HL-60 (cell line): ENCODE data around the gene NFATC1.

Experiments used
- DNase-seq, 2 experiments: peaks; one replicate each; pipeline ENCODE4 v3.0.0-alpha.2; 2010 to 2020; ENCODE audit warnings: low read depth in 1 of 2, low spot score in 1 of 2
- H3K27ac ChIP-seq: fragments of 250-450 bp; sonication (Bioruptor Pico); replicated peaks from 2 replicates; pipeline ENCODE4 v1.5.1; 2020; ENCODE audit warnings: mild to moderate bottlenecking, moderate library complexity
- H3K27me3 ChIP-seq: fragments of 250-450 bp; sonication (Bioruptor Pico); 2 replicates; pipeline ENCODE4 v1.5.1; 2021; ENCODE audit warnings: mild to moderate bottlenecking, moderate library complexity; ENCODE audit not compliant: insufficient read depth, poor library complexity, severe bottlenecking
- H3K4me3 ChIP-seq: replicated peaks from 2 replicates; pipeline ENCODE4 v1.5.1; 2011; ENCODE audit warnings: mild to moderate bottlenecking, control low read depth, low read length; ENCODE audit not compliant: insufficient read depth
- CTCF ChIP-seq: IDR thresholded peaks from one replicate; pipeline ENCODE4 v1.5.1; 2011; ENCODE audit warnings: low read length, control low read depth, inconsistent platforms; ENCODE audit not compliant: insufficient read depth
- GABPA ChIP-seq: IDR thresholded peaks from 2 replicates; pipeline ENCODE4 v1.6.1; 2012; ENCODE audit warnings: low read depth
- POLR2AphosphoS5 ChIP-seq: IDR thresholded peaks from 2 replicates; pipeline ENCODE4 v1.6.1; 2012; ENCODE audit warnings: low read depth
- REST ChIP-seq: IDR thresholded peaks from 2 replicates; pipeline ENCODE4 v1.6.1; 2012; ENCODE audit warnings: low read depth; ENCODE audit not compliant: insufficient replicate concordance
- SPI1 ChIP-seq: IDR thresholded peaks from 2 replicates; pipeline ENCODE4 v1.6.1; 2012; ENCODE audit warnings: low read depth, mild to moderate bottlenecking, borderline replicate concordance

NFATC1 gene

GRCh38 chr18:79547413-79548076 is 151.8 kb downstream of the NFATC1 start:
- Histone ChIP-seq H3K27ac (no peak overlapping the region), H3K4me3 (no peak overlapping the region), H3K27me3 (no peaks in the 10 kb centered on the region)
- no peak for DNase-seq
- TF ChIP-seq CTCF (no peak), SPI1 (no peak), POLR2AphosphoS5 (no peak), GABPA (no peak), REST (no peak)

- Histone ChIP-seq H3K27me3 (no peaks in the 10 kb centered on the region), H3K4me3 (no peak overlapping the region), H3K27ac (no peak overlapping the region)
- TF ChIP-seq CTCF (no peak), GABPA (no peak), POLR2AphosphoS5 (no peak), REST (no peak), SPI1 (no peak)
- no peak for DNase-seq
Measured at GRCh38 chr18:79548077-79548450, 152.3 kb downstream of the NFATC1 start.

- no peak overlapping the region for H3K4me3 ChIP-seq
- no peak overlapping the region for H3K27ac ChIP-seq
- no peaks in the 10 kb centered on the region for H3K27me3 ChIP-seq
- no peak for DNase-seq
- TF ChIP-seq CTCF (no peak), SPI1 (no peak), GABPA (no peak), REST (no peak), POLR2AphosphoS5 (no peak)
Measured at GRCh38 chr18:79548621-79548985, 152.9 kb downstream of the NFATC1 start.
